Prostate gland (tissue), 2 donors: ENCODE measurements around the gene ADK. TPM values are rescaled to one million over a fixed set of nuclear protein-coding genes. Genes with fewer than 3 reads are reported as not detected.

Experiments
- DNase-seq: peaks from one replicate; pipeline ENCODE4 v3.0.0-alpha.2; 2019; ENCODE audit warnings: low spot score
- H3K27ac ChIP-seq, 2 donors: fragments of 200-600 bp; sonication (generic); 2 replicates each; pipeline ENCODE4 v1.5.1; 2017 to 2019
- H3K27me3 ChIP-seq: fragments of 200-600 bp; sonication (generic); replicated peaks from 2 replicates; pipeline ENCODE4 v1.5.1; 2019; ENCODE audit not compliant: insufficient read depth
- H3K36me3 ChIP-seq, 2 donors: fragments of 200-600 bp; sonication (generic); 1 replicate in 1 of 2; 2 replicates in 1 of 2; pipeline versions ENCODE4 v1.5.1 to v1.8.1; 2017 to 2019
- H3K4me1 ChIP-seq: fragments of 200-600 bp; sonication (generic); replicated peaks from 2 replicates; pipeline ENCODE4 v1.5.1; 2019
- H3K4me3 ChIP-seq, 2 donors: fragments of 200-600 bp; sonication (generic); 2 replicates each; pipeline ENCODE4 v1.5.1; 2017 to 2019
- H3K9me3 ChIP-seq: fragments of 200-600 bp; sonication (generic); 2 replicates; pipeline ENCODE4 v1.5.1; 2017
- CTCF ChIP-seq, 4 experiments: fragments of 200-600 bp in 2 of 4; fragments of 450-650 bp in 2 of 4; sonication (generic) in 2 of 4; IDR thresholded peaks; 1 replicate in 3 of 4; 2 replicates in 1 of 4; pipeline ENCODE4 v1.5.1; 2016 to 2019; ENCODE audit warnings: antibody characterized with exemption in 4 of 4, mild to moderate bottlenecking in 2 of 4, moderate library complexity in 2 of 4
- POLR2A ChIP-seq: fragments of 450-650 bp; IDR thresholded peaks from one replicate; pipeline ENCODE4 v1.6.1; 2016; ENCODE audit warnings: antibody characterized with exemption, mild to moderate bottlenecking
- POLR2AphosphoS5 ChIP-seq: sonication (generic); formaldehyde crosslinking; IDR thresholded peaks from one replicate; pipeline ENCODE4 v1.6.1; 2017; ENCODE audit warnings: antibody characterized with exemption
- WGBS: methylation state at CpG from one replicate; pipeline ENCODE4 v1.1.5; 2018; 5-methylcytosine and 5-hydroxymethylcytosine counted together
- intact Hi-C: fragments of 100-400 bp; cut with DNase I; formaldehyde crosslinking; loops from one replicate; pipeline ENCODE4 v1.14.2; 2022
- total RNA-seq, 2 donors: library from RNA; depleted of rRNA; stranded (reverse); fragments of >200 nt; gene quantifications; one replicate each; pipeline ENCODE4 v1.1.0, GENCODE V29; 2016

ADK gene
- total RNA-seq, 2 donors from 2014 or later, result 34.1 to 42.5 TPM

- intact Hi-C loops, result no loop called here
- Histone ChIP-seq H3K27me3 (no peaks in the 10 kb centered on the region), H3K4me3 (no peak overlapping the region), H3K27ac (no peak overlapping the region), H3K36me3 (no peaks in the 10 kb centered on the region), H3K4me1 (no peaks in the 10 kb centered on the region), H3K9me3 (no peaks in the 10 kb centered on the region)
- DNase-seq, result no peak
- 72% methylated on average over 2 of the region's 2 CpGs for WGBS
- TF ChIP-seq POLR2AphosphoS5, result no peak
- TF ChIP-seq POLR2A, result no peak
Measured at GRCh38 chr10:74381291-74381853, 230.4 kb downstream of the ADK start.

- no peaks in the 10 kb centered on the region for H3K4me1 ChIP-seq
- TF ChIP-seq POLR2A, result no peak
- TF ChIP-seq POLR2AphosphoS5, result no peak
- TF ChIP-seq CTCF (IDR thresholded peaks at IDR 0.05), result no peak
- H3K9me3 ChIP-seq, result no peaks in the 10 kb centered on the region
- intact Hi-C loops, result no loop called here
- DNase-seq, result no peak
- H3K36me3 ChIP-seq, result no peaks in the 10 kb centered on the region
- no peak overlapping the region for H3K4me3 ChIP-seq
- H3K27ac ChIP-seq, result no peak overlapping the region
- 95% methylated on average over 1 of the region's 1 CpG for WGBS
- no peaks in the 10 kb centered on the region for H3K27me3 ChIP-seq
Measured at GRCh38 chr10:74382663-74383062, 231.6 kb downstream of the ADK start.

GRCh38 chr10:74383642-74384041 is 232.6 kb downstream of the ADK start:
- intact Hi-C loops, result no loop called here
- TF ChIP-seq POLR2A (no peak), CTCF (IDR thresholded peaks at IDR 0.05) (no peak), POLR2AphosphoS5 (no peak)
- Histone ChIP-seq H3K27ac (no peak overlapping the region), H3K27me3 (no peaks in the 10 kb centered on the region), H3K4me3 (no peak overlapping the region), H3K36me3 (no peaks in the 10 kb centered on the region), H3K4me1 (no peaks in the 10 kb centered on the region), H3K9me3 (no peaks in the 10 kb centered on the region)
- DNase-seq, result no peak

- no peak for DNase-seq
- H3K9me3 ChIP-seq, result no peaks in the 10 kb centered on the region
- intact Hi-C loops, result no loop called here
- TF ChIP-seq CTCF (IDR thresholded peaks at IDR 0.05) (no peak), POLR2A (no peak), POLR2AphosphoS5 (no peak)
- H3K27ac ChIP-seq, result no peak overlapping the region
- no peak overlapping the region for H3K4me3 ChIP-seq
- no peaks in the 10 kb centered on the region for H3K4me1 ChIP-seq
- H3K36me3 ChIP-seq, result no peaks in the 10 kb centered on the region
- no peaks in the 10 kb centered on the region for H3K27me3 ChIP-seq
- 49% methylated on average over 3 of the region's 3 CpGs for WGBS
Measured at GRCh38 chr10:74384615-74385183, 233.7 kb downstream of the ADK start.

GRCh38 chr10:74388801-74389200 is 237.8 kb downstream of the ADK start:
- no peak for DNase-seq
- Histone ChIP-seq H3K4me3 (no peak overlapping the region), H3K27ac (no peak overlapping the region), H3K36me3 (no peaks in the 10 kb centered on the region), H3K9me3 (no peaks in the 10 kb centered on the region), H3K27me3 (no peaks in the 10 kb centered on the region), H3K4me1 (no peaks in the 10 kb centered on the region)
- TF ChIP-seq POLR2A, result no peak
- no peak for TF ChIP-seq POLR2AphosphoS5
- no peak for TF ChIP-seq CTCF (IDR thresholded peaks at IDR 0.05)
- intact Hi-C loops, result no loop called here
